Endothelial cell of umbilical vein (primary cell): ENCODE measurements around the gene ARHGAP29. TPM values are rescaled to one million over a fixed set of nuclear protein-coding genes. Genes with fewer than 3 reads are reported as not detected.

Experiments
- BruUV-seq: library from RNA; stranded (reverse); fragments of 400-500 nt; replicated peaks from 2 replicates; lab custom pipeline; 2021; lab: Mats Ljungman, UMichigan
- CTCF ChIA-PET: fragments of 300-600, 350-600 bp; sonication (Branson Sonifier 250); formaldehyde crosslinking; loops from one replicate; lab custom pipeline; 2021; ENCODE audit warnings: antibody characterized with exemption, inconsistent platforms; lab: Charles Lee
- POLR2A ChIA-PET: fragments of 300-600, 350-600 bp; sonication (Branson Sonifier 250); formaldehyde crosslinking; loops from one replicate; lab custom pipeline; 2021; ENCODE audit warnings: antibody characterized with exemption, inconsistent platforms; lab: Charles Lee
- DNase-seq: peaks from one replicate; pipeline ENCODE4 v3.0.0-alpha.2; 2011; ENCODE audit warnings: low read depth, low spot score
- FAIRE-seq: peaks from 2 replicates; lab custom pipeline; 2011; peaks lifted over from hg19 to GRCh38; lab: Jason Lieb, UNC
- H2AFZ ChIP-seq: 2 replicates; pipeline ENCODE4 v1.6.0; 2012; ENCODE audit warnings: low read depth, low read length, control low read depth, inconsistent platforms
- H3K27ac ChIP-seq: 2 replicates; pipeline ENCODE4 v1.5.1; 2011; ENCODE audit warnings: low read depth, mild to moderate bottlenecking, control low read depth, low read length, moderate library complexity; ENCODE audit not compliant: insufficient read depth
- H3K27me3 ChIP-seq, 2 experiments: 2 replicates each; pipeline versions ENCODE4 v1.6.0 to v1.6.1; 2011; ENCODE audit warnings: low read length in 2 of 2, mixed read lengths in 1 of 2; ENCODE audit not compliant: control insufficient read depth in 2 of 2, insufficient read depth in 2 of 2
- H3K36me3 ChIP-seq, 2 experiments: 2 replicates in 1 of 2; 3 replicates in 1 of 2; pipeline ENCODE4 v1.5.1; 2011; ENCODE audit warnings: low read length in 2 of 2, mild to moderate bottlenecking in 1 of 2, moderate library complexity in 1 of 2; ENCODE audit not compliant: control insufficient read depth in 2 of 2, insufficient read depth in 2 of 2; ENCODE audit errors: extremely low read depth in 1 of 2
- H3K4me1 ChIP-seq: 3 replicates; pipeline ENCODE4 v1.5.1; 2011; ENCODE audit warnings: mild to moderate bottlenecking, low read length; ENCODE audit not compliant: control insufficient read depth, insufficient read depth; ENCODE audit errors: extremely low read depth
- H3K4me2 ChIP-seq: 2 replicates; pipeline ENCODE4 v1.6.1; 2011; ENCODE audit warnings: low read length, control low read depth, mixed read lengths; ENCODE audit not compliant: insufficient read depth
- H3K4me3 ChIP-seq, 3 experiments: fragments of 200-600 bp in 1 of 3; sonication (generic), shearing (Covaris generic) in 1 of 3; replicated peaks in 1 of 3; 2 replicates each; pipeline ENCODE4 v1.5.1; 2011 to 2016; ENCODE audit warnings: control low read depth in 3 of 3, low read length in 3 of 3, mild to moderate bottlenecking in 2 of 3, inconsistent platforms in 1 of 3, low read depth in 1 of 3, moderate library complexity in 1 of 3; ENCODE audit not compliant: insufficient read depth in 1 of 3
- H3K79me2 ChIP-seq: 2 replicates; pipeline ENCODE4 v1.6.0; 2012; ENCODE audit warnings: low read length, inconsistent platforms; ENCODE audit not compliant: control insufficient read depth, insufficient read depth
- H3K9ac ChIP-seq: replicated peaks from 2 replicates; pipeline ENCODE3; 2011; ENCODE audit warnings: low read length, control low read depth; ENCODE audit not compliant: insufficient read depth; ENCODE audit errors: extremely low read depth
- H3K9me1 ChIP-seq: replicated peaks from 3 replicates; pipeline ENCODE4 v1.6.0; 2011; ENCODE audit warnings: mild to moderate bottlenecking, low read length; ENCODE audit not compliant: control insufficient read depth, insufficient read depth; ENCODE audit errors: extremely low read depth
- H3K9me3 ChIP-seq: replicated peaks from 2 replicates; pipeline ENCODE4 v1.5.1; 2012; ENCODE audit warnings: low read length, inconsistent platforms; ENCODE audit not compliant: control insufficient read depth, insufficient read depth
- H4K20me1 ChIP-seq: replicated peaks from 2 replicates; pipeline ENCODE3; 2011; ENCODE audit warnings: mild to moderate bottlenecking, low read length; ENCODE audit not compliant: control insufficient read depth, insufficient read depth; ENCODE audit errors: extremely low read depth
- EZH2 ChIP-seq: IDR thresholded peaks from 2 replicates; pipeline ENCODE4 v1.6.1; 2012; ENCODE audit warnings: borderline replicate concordance, low read depth, mild to moderate bottlenecking, moderate library complexity, low read length, inconsistent platforms; ENCODE audit not compliant: severe bottlenecking
- FOS ChIP-seq: IDR thresholded peaks from 2 replicates; pipeline ENCODE4 v1.6.1; 2011; ENCODE audit warnings: mild to moderate bottlenecking, low read length, moderate library complexity, borderline replicate concordance; ENCODE audit not compliant: insufficient read depth
- GATA2 ChIP-seq: IDR thresholded peaks from 2 replicates; pipeline ENCODE4 v1.7.0; 2011; ENCODE audit warnings: low read depth, mild to moderate bottlenecking, moderate library complexity, mixed read lengths, low read length; ENCODE audit not compliant: insufficient read length, insufficient read depth
- JUN ChIP-seq: IDR thresholded peaks from 2 replicates; pipeline ENCODE4 v1.6.1; 2011; ENCODE audit warnings: borderline replicate concordance, low read depth; ENCODE audit not compliant: insufficient read length, insufficient read depth
- MAX ChIP-seq: IDR thresholded peaks from 2 replicates; pipeline ENCODE4 v1.6.1; 2011; ENCODE audit not compliant: insufficient read depth, insufficient read length
- MYC ChIP-seq: IDR thresholded peaks from one replicate; pipeline ENCODE4 v1.6.1; 2011; ENCODE audit warnings: mild to moderate bottlenecking, low read depth, low read length
- POLR2A ChIP-seq: IDR thresholded peaks from 2 replicates; pipeline ENCODE4 v1.6.1; 2012; ENCODE audit warnings: low read depth, mild to moderate bottlenecking, control low read depth, low read length
- POLR2AphosphoS5 ChIP-seq: IDR thresholded peaks from 2 replicates; pipeline ENCODE4 v1.6.1; 2012; ENCODE audit warnings: low read depth, mild to moderate bottlenecking, control low read depth, low read length, moderate library complexity; ENCODE audit not compliant: insufficient read depth
- dilution Hi-C: fragments of 300-500 bp; cut with MboI; formaldehyde crosslinking; loops from one replicate; pipeline ENCODE4 v1.15.0; 2019; ENCODE audit warnings: low sequenced_read_pairs; ENCODE audit not compliant: extremely low pct_ligation_motif_present
- intact Hi-C: fragments of 100-400 bp; cut with micrococcal nuclease; formaldehyde crosslinking; loops from one replicate; pipeline ENCODE4 v1.10.0; 2022
- polyA plus RNA-seq, 4 experiments: library from polyadenylated mRNA; depleted of rRNA in 3 of 4; stranded (reverse) in 3 of 4; unstranded in 1 of 4; fragments of >200 nt; gene quantifications; 2 replicates each; pipeline versions ENCODE4 v1.2.1 to v1.2.3, GENCODE V29; 2011 to 2012; ENCODE audit warnings: missing spikeins in 1 of 4
- total RNA-seq: library from RNA; stranded (reverse); gene quantifications from 2 replicates; pipeline ENCODE4 v1.2.3, GENCODE V29; 2021
- TF ChIP-seq, protein P1 (sequence below), 2 donors: IDR thresholded peaks; 1 replicate in 1 of 2; 2 replicates in 1 of 2; pipeline ENCODE4 v1.5.1; 2011; ENCODE audit warnings: low read length in 2 of 2, mild to moderate bottlenecking in 2 of 2, moderate library complexity in 2 of 2, control low read depth in 1 of 2, inconsistent platforms in 1 of 2, low read depth in 1 of 2; ENCODE audit not compliant: insufficient read depth in 1 of 2; ENCODE audit errors: extremely low read depth in 1 of 2

Gene ARHGAP29
- total and polyA plus RNA-seq, 2 donors (not counting 3 experiments of a cell fraction or from before 2014, with no cell fraction given): 56.3 to 199 TPM

- DNase-seq: no peak
- intact Hi-C loops (loop anchor here (10.0 kb wide), 1 partner anchor 335 kb away; the partner anchor contains the start of gene GCLM), dilution Hi-C loops (no loop called here)
- ChIA-PET POLR2A (interaction anchor here (1.0 kb wide), 1 partner anchor 25 kb away, joined by 3 read pairs; no protein-coding TSS in a partner anchor), CTCF (interaction anchor here (0.7 to 8.6 kb wide), 12 partner anchors 13 to 214 kb away, joined by 3 to 91 read pairs (median 4); no protein-coding TSS in a partner anchor)
- Histone ChIP-seq H3K4me2 (peak overlapping the region; percentile 50), H3K4me1 (peaks cover 57% of the 10 kb centered on the region), H3K36me3 (no peaks in the 10 kb centered on the region), H3K27ac (peak overlapping the region; percentile 14), H3K9ac (no peak overlapping the region), H4K20me1 (peaks cover 4% of the 10 kb centered on the region), H3K79me2 (peaks cover 98% of the 10 kb centered on the region), H3K27me3 (no peaks in the 10 kb centered on the region), H3K9me1 (no peaks in the 10 kb centered on the region), H3K9me3 (no peaks in the 10 kb centered on the region), H2AFZ (no peak overlapping the region), H3K4me3 (no peak overlapping the region)
- FAIRE-seq: no peak
- no TSS peak for BruUV-seq
- TF ChIP-seq EZH2 (no peak), GATA2 (peak; percentile 6), FOS (peak; percentile 21)
Measured at GRCh38 chr1:94239796-94240195, 2.4 kb upstream of the ARHGAP29 start.

DNA sequence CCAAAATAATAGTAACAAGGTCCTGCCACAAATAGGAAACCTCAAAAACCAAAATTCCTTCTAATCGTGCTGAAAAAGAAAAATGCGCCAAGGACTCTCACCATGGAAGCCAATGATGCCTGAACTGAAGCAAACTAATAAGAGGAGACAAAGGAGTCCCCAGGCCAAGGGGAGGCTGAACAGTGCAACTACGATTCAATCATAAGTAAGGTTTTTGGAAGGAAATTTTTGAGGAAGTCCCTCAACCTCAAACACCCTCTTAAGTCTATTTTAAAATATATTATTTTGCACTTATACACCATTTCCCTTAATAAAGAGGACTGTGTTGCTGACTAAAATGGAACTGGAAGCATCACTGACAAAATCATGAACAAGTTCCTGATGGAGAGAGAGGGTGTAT is 1.7 kb upstream of the ARHGAP29 start:
- Histone ChIP-seq H3K9me3 (no peaks in the 10 kb centered on the region), H4K20me1 (peaks cover 6% of the 10 kb centered on the region), H3K27me3 (no peaks in the 10 kb centered on the region), H3K27ac (no peak overlapping the region), H3K4me2 (no peak overlapping the region), H3K9ac (no peak overlapping the region), H3K36me3 (no peaks in the 10 kb centered on the region), H3K4me3 (no peak overlapping the region), H3K79me2 (peaks cover 98% of the 10 kb centered on the region), H3K4me1 (peaks cover 60% of the 10 kb centered on the region), H2AFZ (no peak overlapping the region), H3K9me1 (no peaks in the 10 kb centered on the region)
- ChIA-PET POLR2A (interaction anchor here (0.7 to 4.1 kb wide), 3 partner anchors 8 to 195 kb away, joined by 3 to 28 read pairs (median 3); no protein-coding TSS in a partner anchor), CTCF (interaction anchor here (1.0 to 8.6 kb wide), 7 partner anchors 12 to 213 kb away, joined by 3 to 91 read pairs (median 9); no protein-coding TSS in a partner anchor)
- no TSS peak for BruUV-seq
- no peak for FAIRE-seq
- dilution Hi-C loops (no loop called here), intact Hi-C loops (loop anchor here (10.0 kb wide), 1 partner anchor 334 kb away; the partner anchor contains the start of gene GCLM)
- no peak for DNase-seq
- no peak for TF ChIP-seq EZH2
- TF ChIP-seq FOS: no peak
- no peak for TF ChIP-seq POLR2A
- TF ChIP-seq, protein P1, sequence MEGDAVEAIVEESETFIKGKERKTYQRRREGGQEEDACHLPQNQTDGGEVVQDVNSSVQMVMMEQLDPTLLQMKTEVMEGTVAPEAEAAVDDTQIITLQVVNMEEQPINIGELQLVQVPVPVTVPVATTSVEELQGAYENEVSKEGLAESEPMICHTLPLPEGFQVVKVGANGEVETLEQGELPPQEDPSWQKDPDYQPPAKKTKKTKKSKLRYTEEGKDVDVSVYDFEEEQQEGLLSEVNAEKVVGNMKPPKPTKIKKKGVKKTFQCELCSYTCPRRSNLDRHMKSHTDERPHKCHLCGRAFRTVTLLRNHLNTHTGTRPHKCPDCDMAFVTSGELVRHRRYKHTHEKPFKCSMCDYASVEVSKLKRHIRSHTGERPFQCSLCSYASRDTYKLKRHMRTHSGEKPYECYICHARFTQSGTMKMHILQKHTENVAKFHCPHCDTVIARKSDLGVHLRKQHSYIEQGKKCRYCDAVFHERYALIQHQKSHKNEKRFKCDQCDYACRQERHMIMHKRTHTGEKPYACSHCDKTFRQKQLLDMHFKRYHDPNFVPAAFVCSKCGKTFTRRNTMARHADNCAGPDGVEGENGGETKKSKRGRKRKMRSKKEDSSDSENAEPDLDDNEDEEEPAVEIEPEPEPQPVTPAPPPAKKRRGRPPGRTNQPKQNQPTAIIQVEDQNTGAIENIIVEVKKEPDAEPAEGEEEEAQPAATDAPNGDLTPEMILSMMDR (IDR thresholded peaks at IDR 0.05; ENCODE audit: extremely low read depth in 1 of 2, insufficient read depth in 1 of 2, low read depth in 1 of 2, low read length in 2 of 2): no peak
- no peak for TF ChIP-seq JUN
- no peak for TF ChIP-seq POLR2AphosphoS5
- no peak for TF ChIP-seq GATA2
- TF ChIP-seq MYC: no peak
- no peak for TF ChIP-seq MAX
